Lower lobe of right lung (tissue), 2 donors: ENCODE results near the gene ASS1. TPM values are rescaled to one million over a fixed set of nuclear protein-coding genes. Genes with fewer than 3 reads are reported as not detected.

Experiments
- ATAC-seq, 2 donors: fragments of 200-7000 bp; cut with Tn5 transposase; one replicate each; pipeline ENCODE4 v1.9.1; 2020 to 2022; ENCODE audit warnings: mild to moderate bottlenecking in 2 of 2, moderate library complexity in 2 of 2
- DNase-seq: peaks from one replicate; pipeline ENCODE4 v3.0.0-alpha.2; 2020
- H3K27ac ChIP-seq: fragments of 200-600 bp; one replicate; pipeline ENCODE4 v1.8.0; 2022
- H3K27me3 ChIP-seq: fragments of 200-600 bp; one replicate; pipeline ENCODE4 v1.8.0; 2022; ENCODE audit warnings: low read depth
- H3K36me3 ChIP-seq: fragments of 200-600 bp; one replicate; pipeline ENCODE4 v1.8.0; 2022; ENCODE audit warnings: mild to moderate bottlenecking
- H3K4me1 ChIP-seq: fragments of 200-600 bp; one replicate; pipeline ENCODE4 v1.8.0; 2022
- H3K4me3 ChIP-seq: fragments of 200-600 bp; one replicate; pipeline ENCODE4 v1.8.0; 2022; ENCODE audit warnings: mild to moderate bottlenecking
- H3K9me3 ChIP-seq: fragments of 200-600 bp; one replicate; pipeline ENCODE4 v1.8.0; 2022
- intact Hi-C: fragments of 100-400 bp; cut with DNase I; formaldehyde crosslinking; loops from one replicate; pipeline ENCODE4 v1.11.0; 2022
- total RNA-seq: library from RNA; stranded (reverse); fragmentation: NEBNext Ultra II Directional; extraction: Animal tissue kit (Norgen Biotek cat#: 25700); gene quantifications from one replicate; pipeline ENCODE4 v1.2.1, GENCODE V29; 2021
- TF ChIP-seq, protein P1 (sequence below): fragments of 200-600 bp; IDR thresholded peaks from one replicate; pipeline ENCODE4 v1.8.0; 2022; ENCODE audit warnings: antibody characterized with exemption, mild to moderate bottlenecking
- donor health status: DM: no; HTN: yes; CAD: no; lungs with severe emphysema.

Gene ASS1
- total RNA-seq, 1 donor from 2014 or later = 75.2 TPM

DNA sequence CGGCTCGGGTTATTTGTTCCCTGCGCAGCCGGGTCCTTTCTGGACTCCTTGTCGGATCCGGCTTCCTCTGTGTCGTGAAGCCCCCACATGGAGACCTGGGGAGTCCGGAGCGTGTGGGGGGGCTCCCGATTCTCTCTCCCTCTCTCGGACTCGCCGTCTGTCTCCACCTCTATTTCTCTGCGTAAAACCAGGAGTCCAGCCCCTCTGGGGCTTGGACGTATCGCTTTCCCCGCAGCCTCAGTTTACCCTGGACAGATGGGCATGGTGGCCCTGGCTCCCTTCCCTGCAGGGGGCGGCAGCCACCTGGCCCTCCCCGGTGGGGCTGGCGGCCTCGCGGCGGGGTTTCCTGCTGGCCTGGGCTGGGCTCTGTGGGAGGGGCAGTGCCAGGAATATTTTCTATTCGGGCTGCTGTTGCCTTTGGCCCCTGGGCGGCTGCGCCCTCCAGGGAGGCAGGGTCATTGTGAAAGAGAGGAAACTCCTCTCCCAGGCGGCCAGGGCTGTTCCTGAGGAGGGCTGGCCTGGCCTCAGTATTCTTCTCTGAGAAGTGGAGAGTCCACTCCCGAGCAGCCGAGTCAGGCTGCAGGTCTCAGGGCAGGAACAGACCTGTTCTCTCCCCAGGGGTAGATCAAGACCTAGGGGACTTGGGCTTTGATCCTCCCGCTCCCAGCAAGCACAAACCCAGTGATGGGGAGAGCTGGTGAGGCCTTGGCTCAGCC is 665 bp downstream of the ASS1 start:
- Histone ChIP-seq H3K27ac (peak overlapping the region; percentile 82), H3K27me3 (peaks cover 22% of the 10 kb centered on the region), H3K36me3 (no peaks in the 10 kb centered on the region), H3K4me1 (peaks cover 52% of the 10 kb centered on the region), H3K4me3 (peak overlapping the region; percentile 66), H3K9me3 (peaks cover 15% of the 10 kb centered on the region)
- DNase-seq (peak; percentile 65), ATAC-seq (peak; percentile 74 to 75)
- TF ChIP-seq, protein P1, sequence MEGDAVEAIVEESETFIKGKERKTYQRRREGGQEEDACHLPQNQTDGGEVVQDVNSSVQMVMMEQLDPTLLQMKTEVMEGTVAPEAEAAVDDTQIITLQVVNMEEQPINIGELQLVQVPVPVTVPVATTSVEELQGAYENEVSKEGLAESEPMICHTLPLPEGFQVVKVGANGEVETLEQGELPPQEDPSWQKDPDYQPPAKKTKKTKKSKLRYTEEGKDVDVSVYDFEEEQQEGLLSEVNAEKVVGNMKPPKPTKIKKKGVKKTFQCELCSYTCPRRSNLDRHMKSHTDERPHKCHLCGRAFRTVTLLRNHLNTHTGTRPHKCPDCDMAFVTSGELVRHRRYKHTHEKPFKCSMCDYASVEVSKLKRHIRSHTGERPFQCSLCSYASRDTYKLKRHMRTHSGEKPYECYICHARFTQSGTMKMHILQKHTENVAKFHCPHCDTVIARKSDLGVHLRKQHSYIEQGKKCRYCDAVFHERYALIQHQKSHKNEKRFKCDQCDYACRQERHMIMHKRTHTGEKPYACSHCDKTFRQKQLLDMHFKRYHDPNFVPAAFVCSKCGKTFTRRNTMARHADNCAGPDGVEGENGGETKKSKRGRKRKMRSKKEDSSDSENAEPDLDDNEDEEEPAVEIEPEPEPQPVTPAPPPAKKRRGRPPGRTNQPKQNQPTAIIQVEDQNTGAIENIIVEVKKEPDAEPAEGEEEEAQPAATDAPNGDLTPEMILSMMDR = no peak
- intact Hi-C loops = no loop called here

DNA sequence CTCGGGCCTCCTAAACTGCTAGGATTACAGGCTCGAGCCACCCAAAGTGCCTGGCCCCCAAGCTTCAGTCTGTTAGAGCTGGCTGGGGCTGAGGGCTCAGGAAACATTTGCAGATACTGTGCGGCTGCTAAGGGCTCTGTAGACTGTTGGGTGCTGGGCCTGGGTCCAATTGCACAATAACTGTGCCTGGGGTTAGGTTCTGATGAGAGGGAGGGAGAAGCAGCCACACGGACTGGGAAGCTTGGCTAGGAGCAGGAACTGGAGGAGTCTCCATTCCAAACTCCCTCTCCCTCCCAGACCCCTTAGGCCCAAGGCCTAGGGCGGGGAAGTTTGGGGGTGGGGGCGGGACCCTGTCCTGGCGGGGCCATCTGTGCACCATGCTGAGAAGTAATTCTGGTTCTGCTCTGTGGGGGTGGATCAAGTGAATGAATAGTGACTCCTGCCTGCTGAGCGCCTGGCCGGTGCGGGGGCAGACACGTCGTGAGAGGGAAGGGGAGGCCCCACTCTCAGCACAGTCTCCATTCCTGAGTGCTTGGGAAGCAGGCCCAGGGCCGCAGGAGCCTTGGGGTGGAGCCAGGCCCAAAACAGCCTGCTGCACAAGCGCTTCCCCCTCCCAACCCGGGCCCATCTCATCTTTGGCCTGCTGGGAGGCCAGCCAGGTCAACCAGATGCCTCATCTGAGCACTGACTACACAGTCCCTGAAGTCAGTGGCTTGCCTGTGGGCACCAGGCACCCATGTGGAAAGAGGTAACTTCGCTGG is 1.5 kb downstream of the ASS1 start:
- Histone ChIP-seq H3K4me1 (peaks cover 60% of the 10 kb centered on the region), H3K27me3 (peaks cover 22% of the 10 kb centered on the region), H3K27ac (peak overlapping the region; percentile 82), H3K36me3 (no peaks in the 10 kb centered on the region), H3K9me3 (peaks cover 7% of the 10 kb centered on the region), H3K4me3 (peak overlapping the region; percentile 66)
- ATAC-seq (peak; percentile 65 to 67), DNase-seq (peak; percentile 75)
- intact Hi-C loops = no loop called here
- TF ChIP-seq, protein P1 = no peak

DNA sequence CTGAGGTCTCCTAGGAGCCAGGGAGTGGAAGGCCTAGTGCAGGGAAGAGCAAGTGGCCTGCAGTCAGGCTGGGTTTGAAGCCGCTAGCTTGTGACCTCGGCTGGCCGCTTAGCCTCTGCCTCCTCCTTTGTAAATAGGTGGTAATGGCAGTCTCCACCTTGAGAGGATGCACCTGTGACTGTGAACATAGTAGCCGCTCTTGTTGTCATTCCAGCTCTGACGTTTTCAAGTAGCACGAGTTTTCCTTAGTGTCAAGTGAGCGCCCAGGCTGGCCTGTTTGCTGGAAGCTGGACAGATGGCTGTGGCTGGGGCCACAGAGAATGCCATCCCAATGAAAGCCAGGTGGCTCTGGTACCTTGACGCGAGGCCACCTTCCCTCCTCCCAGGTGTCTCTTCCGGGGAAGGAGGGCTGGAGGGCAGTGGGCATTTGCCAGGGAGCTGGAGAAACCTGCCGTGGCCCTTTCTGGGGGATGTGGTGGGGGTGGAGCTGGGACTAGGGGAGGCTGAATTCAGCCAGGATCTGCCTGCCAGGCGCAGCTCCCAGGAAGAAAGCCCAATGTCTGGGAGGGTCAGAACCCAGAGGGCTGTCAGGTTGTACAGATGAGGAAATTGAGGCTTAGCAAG is 2.5 kb downstream of the ASS1 start:
- peaks cover 22% of the 10 kb centered on the region for H3K27me3 ChIP-seq

DNA sequence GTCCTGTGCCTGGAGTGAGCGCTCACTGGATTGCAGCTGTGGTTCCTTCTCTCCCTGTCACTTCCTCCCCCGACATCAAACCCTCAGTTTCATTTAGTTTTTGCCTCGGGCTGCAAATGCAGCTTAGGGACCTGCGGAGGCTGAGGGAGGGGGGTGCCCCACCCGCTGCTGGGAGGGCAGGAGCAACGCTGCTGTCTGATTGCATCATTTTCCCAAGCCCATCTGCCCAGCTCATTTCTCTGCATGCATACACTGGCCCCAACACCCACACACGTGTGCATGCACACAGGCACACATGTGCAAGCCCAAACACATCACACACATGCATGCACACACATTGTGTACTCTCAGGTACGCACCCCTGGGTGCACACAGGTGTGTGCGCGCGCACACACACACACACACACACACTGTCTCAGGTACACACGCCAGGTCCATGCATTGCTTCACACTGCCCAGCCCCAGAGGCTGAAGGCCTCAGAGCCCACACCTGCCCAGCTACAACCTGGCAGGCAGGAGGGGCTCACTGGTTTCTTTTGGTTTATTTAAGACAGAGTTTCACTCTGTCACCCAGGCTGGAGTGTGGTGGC is 3.4 kb downstream of the ASS1 start:
- no peaks in the 10 kb centered on the region for H3K9me3 ChIP-seq
- no peak overlapping the region for H3K27ac ChIP-seq
- peaks cover 22% of the 10 kb centered on the region for H3K27me3 ChIP-seq
- H3K4me3 ChIP-seq = no peak overlapping the region
- no peak for DNase-seq
- intact Hi-C loops = no loop called here
- H3K36me3 ChIP-seq = no peaks in the 10 kb centered on the region
- TF ChIP-seq, protein P1 = no peak
- H3K4me1 ChIP-seq = peaks cover 78% of the 10 kb centered on the region
- ATAC-seq = no peak

More for the DNA sequence above, 2.5 kb downstream of the ASS1 start:
- intact Hi-C loops = no loop called here
- H3K4me3 ChIP-seq = no peak overlapping the region
- DNase-seq (no peak), ATAC-seq (no peak)
- TF ChIP-seq, protein P1 = no peak
- no peaks in the 10 kb centered on the region for H3K9me3 ChIP-seq
- H3K36me3 ChIP-seq = no peaks in the 10 kb centered on the region
- H3K27ac ChIP-seq = peak overlapping the region; percentile 82
- peaks cover 71% of the 10 kb centered on the region for H3K4me1 ChIP-seq
